Measurements from ENCODE around the gene TLK1. TPM values are rescaled to one million over a fixed set of nuclear protein-coding genes. Genes with fewer than 3 reads are reported as not detected.

Gene TLK1
- total RNA-seq (21.4 and 21.8 TPM in 2 replicates), polyA plus RNA-seq (9.2 and 13.0 TPM in 2 replicates)

- Histone ChIP-seq H3K79me2 (peaks cover 54% of the 10 kb centered on the region), H2AFZ (peak within 1 kb of the TSS; percentile 86), H3K4me1 (ENCODE audit: insufficient read depth) (no peaks in the 10 kb centered on the region), H3K36me3 (replicated peaks; ENCODE audit: insufficient read depth, low read depth) (no peaks in the 10 kb centered on the region), H3K4me2 (peak within 1 kb of the TSS; percentile 90), H4K20me1 (ENCODE audit: insufficient read depth, poor library complexity, severe bottlenecking) (peaks cover 44% of the 10 kb centered on the region), H3K27ac (peak within 1 kb of the TSS; percentile 100), H3K9me3 (ENCODE audit: low read depth) (no peaks in the 10 kb centered on the region), H3K27me3 (no peaks in the 10 kb centered on the region), H3K9me2 (replicated peaks; ENCODE audit: insufficient read depth) (no peaks in the 10 kb centered on the region), H3K4me3 (peak within 1 kb of the TSS; percentile 95)
- WGBS (ENCODE audit: low lambda C conversion rate, missing lambda C conversion rate) = 1% methylated on average over 38 of the region's 97 CpGs
- DNase-seq (ENCODE audit: low spot score) = peak; percentile 90
- TF ChIP-seq CTCF (IDR thresholded peaks at IDR 0.05; ENCODE audit: poor library complexity) = no peak
- TF ChIP-seq EZH2phosphoT487 (IDR thresholded peaks at IDR 0.05; ENCODE audit: low read depth, severe bottlenecking, unreplicated experiment) = no peak
- TF ChIP-seq EZH2 (IDR thresholded peaks at IDR 0.05; ENCODE audit: borderline replicate concordance) = no peak
Observed at GRCh38 chr2:171160119-171160955, at the start of gene TLK1. Gene TLK1, minus strand, starts transcription at chr2:171160893. Its CDS starts 465 bp downstream, at chr2:171160428.

DNA sequence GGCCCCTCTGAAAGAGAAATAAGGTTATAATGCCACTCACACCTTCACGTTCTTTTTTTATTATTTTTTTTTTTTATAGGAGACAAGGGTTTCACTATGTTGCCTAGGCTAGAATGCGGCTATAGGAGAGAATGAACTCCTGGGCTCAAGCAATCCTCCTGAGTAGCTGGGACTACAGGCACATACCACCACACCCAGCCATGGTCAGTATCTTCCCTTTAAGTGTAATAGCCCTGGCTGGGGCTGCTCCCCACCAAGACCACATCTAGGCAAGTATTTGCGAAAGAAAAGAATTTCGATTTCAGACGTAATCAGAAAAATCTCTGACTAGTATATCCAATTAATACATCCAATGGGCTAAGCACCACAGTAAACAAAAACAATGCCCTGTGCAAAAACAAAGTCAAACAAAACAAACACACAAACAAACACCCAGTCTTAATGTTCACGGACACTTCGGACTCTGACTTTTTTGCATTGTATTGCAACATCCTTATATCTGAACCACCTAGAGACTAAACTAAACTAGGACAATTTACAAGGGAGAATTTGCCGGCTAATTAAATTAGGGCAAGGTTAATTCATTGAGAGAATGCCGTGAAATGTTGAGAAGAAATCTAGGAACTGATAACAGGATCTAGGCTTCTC is 49.6 kb upstream of the TLK1 start:
- Histone ChIP-seq H2AFZ (no peak overlapping the region), H4K20me1 (ENCODE audit: insufficient read depth, poor library complexity, severe bottlenecking) (no peaks in the 10 kb centered on the region), H3K36me3 (replicated peaks; ENCODE audit: insufficient read depth, low read depth) (no peaks in the 10 kb centered on the region), H3K4me2 (no peak overlapping the region), H3K9me2 (replicated peaks; ENCODE audit: insufficient read depth) (no peaks in the 10 kb centered on the region), H3K4me1 (ENCODE audit: insufficient read depth) (no peaks in the 10 kb centered on the region), H3K79me2 (no peaks in the 10 kb centered on the region), H3K27ac (no peak overlapping the region), H3K27me3 (no peaks in the 10 kb centered on the region), H3K4me3 (no peak overlapping the region), H3K9me3 (ENCODE audit: low read depth) (no peaks in the 10 kb centered on the region)
- WGBS (ENCODE audit: low lambda C conversion rate, missing lambda C conversion rate) = 75% methylated on average over 9 of the region's 9 CpGs
- TF ChIP-seq CTCF (IDR thresholded peaks at IDR 0.05; ENCODE audit: poor library complexity) (no peak), EZH2phosphoT487 (IDR thresholded peaks at IDR 0.05; ENCODE audit: low read depth, severe bottlenecking, unreplicated experiment) (no peak), EZH2 (IDR thresholded peaks at IDR 0.05; ENCODE audit: borderline replicate concordance) (no peak)
- no peak for DNase-seq (ENCODE audit: low spot score)

DNA sequence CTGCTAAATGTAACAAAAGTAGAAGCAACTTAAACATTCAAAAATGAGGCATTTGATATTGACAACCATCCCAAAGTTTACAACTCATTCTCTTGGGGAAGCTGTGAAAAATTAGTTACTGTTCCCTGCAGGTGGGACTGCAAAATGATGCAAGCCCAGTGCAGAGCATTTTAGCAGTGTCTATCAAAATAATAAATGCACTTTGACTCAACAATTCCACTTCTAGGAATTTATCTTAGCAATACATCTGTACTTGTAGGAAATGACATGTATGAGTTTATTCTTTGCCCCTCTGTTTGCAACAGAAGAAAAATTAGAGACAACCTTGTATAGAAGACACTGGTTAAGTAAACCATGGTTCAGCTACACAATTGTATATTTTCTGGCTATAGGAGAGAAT is 48.0 kb upstream of the TLK1 start:
- Histone ChIP-seq H3K27ac (no peak overlapping the region), H3K4me2 (no peak overlapping the region), H3K4me1 (ENCODE audit: insufficient read depth) (no peaks in the 10 kb centered on the region), H3K27me3 (no peaks in the 10 kb centered on the region), H3K79me2 (no peaks in the 10 kb centered on the region), H2AFZ (no peak overlapping the region), H3K9me2 (replicated peaks; ENCODE audit: insufficient read depth) (no peaks in the 10 kb centered on the region), H4K20me1 (ENCODE audit: insufficient read depth, poor library complexity, severe bottlenecking) (no peaks in the 10 kb centered on the region), H3K9me3 (ENCODE audit: low read depth) (no peaks in the 10 kb centered on the region), H3K4me3 (no peak overlapping the region), H3K36me3 (replicated peaks; ENCODE audit: insufficient read depth, low read depth) (no peaks in the 10 kb centered on the region)
- DNase-seq (ENCODE audit: low spot score) = no peak
- no peak for TF ChIP-seq EZH2phosphoT487 (IDR thresholded peaks at IDR 0.05; ENCODE audit: low read depth, severe bottlenecking, unreplicated experiment)
